GM19099 (cell line): ENCODE measurements around the gene ENO2.
A peak's percentile ranks its signal among the peaks of the same experiment; 100 is the strongest.

Experiments used
- POLR2A ChIP-seq: IDR thresholded peaks from 3 replicates; pipeline ENCODE4 v1.6.1; 2011; ENCODE audit warnings: low read depth; ENCODE audit not compliant: insufficient read length; ENCODE audit errors: extremely low read depth

ENO2 gene

DNA sequence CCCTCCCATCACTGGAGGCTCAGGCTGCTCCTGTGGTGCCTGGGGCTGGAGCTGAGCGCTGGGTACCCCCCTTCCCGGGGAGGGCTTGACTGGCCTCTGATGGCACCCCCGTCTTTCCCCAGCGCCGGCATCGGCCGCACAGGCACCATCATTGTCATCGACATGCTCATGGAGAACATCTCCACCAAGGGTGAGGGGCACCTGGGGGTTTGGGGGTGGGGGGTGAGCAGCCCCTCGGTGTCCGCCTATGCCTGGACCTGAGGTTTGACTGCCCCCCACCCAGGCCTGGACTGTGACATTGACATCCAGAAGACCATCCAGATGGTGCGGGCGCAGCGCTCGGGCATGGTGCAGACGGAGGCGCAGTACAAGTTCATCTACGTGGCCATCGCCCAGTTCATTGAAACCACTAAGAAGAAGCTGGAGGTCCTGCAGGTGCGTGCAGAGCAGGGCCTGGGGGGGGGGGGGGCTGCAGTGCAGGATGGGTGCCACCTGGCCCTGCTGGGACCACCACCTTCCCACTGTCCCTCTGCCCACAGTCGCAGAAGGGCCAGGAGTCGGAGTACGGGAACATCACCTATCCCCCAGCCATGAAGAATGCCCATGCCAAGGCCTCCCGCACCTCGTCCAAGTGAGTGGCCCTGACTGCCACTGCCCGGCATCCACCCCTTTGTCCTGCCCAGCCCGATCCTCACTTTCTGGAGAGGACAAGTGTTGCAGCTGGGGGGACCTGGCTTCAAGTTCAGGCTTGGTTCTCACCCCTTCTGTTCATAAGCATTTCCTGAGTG lies 45.6 kb downstream of the ENO2 start:
- no peak for TF ChIP-seq POLR2A

DNA sequence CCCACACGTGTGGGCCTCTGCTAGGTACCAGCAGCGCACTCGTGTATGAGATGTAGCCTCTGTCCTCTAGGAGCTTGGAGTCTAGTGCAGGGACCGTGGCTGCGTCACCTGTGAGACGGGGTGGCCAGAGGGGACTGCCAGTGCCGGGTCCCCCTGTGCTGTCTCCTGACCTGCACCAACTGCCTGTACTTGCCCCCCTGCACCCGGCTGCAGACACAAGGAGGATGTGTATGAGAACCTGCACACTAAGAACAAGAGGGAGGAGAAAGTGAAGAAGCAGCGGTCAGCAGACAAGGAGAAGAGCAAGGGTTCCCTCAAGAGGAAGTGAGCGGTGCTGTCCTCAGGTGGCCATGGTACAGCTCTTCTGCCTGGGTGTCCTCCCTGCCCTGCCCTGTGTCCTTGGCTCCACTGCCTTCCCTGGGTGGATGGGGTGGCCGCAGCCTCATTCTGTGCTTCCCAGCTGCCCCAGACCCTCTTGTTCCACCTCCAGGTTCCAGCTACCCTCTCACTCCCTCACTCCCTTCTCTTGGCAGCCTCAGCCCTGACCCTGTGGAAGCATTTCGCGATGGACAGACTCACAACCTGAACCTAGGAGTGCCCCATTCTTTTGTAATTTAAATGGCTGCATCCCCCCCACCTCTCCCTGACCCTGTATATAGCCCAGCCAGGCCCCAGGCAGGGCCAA lies 46.4 kb downstream of the ENO2 start:
- no peak for TF ChIP-seq POLR2A

- peak; percentile 16 for TF ChIP-seq POLR2A
Measured at GRCh38 chr12:6961278-6961694, 46.9 kb downstream of the ENO2 start.

- peak; percentile 26 for TF ChIP-seq POLR2A
Measured at GRCh38 chr12:6961695-6962284, 47.4 kb downstream of the ENO2 start.

DNA sequence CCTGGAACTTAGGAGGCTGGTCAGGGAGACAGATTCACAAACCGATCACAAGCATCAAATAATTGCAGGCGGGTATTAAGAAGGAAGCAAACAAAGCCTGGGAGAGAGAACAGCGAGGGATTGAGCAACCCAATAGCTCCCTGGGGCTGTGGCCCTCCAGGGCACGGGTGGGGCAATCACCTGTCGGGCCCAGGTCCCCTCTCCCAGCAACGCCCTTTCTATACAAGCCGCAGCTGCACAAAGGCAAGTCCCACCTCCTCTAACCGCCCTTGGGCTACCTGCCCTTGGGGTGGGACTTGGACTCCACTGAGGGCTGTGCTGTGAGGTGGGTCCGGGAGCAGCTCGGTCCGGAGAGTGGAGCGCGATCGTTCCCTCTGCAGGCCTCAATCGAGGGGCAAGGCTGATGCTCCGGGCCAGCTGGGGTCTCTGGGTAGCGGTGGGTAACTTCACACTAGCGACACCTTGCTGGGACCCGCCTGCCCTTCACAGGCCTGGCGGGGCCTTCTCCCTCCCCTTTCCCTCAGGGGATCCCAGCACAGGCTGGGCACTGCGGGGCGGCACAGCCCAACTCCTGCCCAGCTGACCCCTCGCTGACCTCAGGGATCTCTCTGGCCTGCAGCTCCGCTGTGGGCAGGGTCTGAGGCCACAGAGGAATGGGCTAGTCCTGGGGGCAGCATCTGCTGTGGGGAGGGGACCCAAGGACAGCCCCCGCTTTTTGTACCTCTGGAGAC lies 48.1 kb downstream of the ENO2 start:
- no peak for TF ChIP-seq POLR2A

DNA sequence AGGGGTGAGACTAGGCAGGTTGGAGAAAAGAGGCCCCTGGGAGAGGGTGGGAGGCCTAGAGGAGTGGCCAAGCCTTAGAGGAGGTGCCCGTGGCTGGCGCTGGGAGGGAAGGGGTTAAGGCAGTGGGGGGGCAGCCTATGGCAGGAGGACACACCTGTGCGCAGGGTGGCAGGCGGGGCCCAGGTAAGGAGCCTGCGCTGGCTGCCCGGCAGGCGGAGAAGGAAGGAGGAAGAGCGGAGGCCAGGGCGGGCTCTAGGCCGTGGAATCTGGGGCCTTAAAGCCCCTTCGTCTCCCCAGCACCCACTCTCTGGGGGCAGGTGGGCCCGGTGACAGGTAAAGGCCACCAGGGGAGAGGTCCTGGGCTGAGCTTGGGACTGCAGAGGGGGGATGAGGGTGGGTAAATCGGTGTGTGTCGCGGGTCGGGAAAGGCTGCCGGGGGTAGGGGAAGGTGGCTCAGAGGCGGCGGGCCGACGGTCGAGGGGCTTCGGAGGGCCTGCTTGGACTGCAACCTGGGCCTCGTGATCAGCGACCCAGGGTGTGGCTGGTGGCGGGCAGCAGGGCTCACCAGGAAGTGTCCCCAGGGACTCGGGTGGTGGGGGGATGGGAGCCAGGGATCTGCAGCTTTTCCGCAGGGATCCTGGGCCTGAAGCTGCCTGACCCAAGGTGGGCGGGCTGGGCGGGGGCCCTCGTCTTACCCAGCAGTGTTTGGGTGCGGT lies 48.8 kb downstream of the ENO2 start:
- TF ChIP-seq POLR2A, result no peak

DNA sequence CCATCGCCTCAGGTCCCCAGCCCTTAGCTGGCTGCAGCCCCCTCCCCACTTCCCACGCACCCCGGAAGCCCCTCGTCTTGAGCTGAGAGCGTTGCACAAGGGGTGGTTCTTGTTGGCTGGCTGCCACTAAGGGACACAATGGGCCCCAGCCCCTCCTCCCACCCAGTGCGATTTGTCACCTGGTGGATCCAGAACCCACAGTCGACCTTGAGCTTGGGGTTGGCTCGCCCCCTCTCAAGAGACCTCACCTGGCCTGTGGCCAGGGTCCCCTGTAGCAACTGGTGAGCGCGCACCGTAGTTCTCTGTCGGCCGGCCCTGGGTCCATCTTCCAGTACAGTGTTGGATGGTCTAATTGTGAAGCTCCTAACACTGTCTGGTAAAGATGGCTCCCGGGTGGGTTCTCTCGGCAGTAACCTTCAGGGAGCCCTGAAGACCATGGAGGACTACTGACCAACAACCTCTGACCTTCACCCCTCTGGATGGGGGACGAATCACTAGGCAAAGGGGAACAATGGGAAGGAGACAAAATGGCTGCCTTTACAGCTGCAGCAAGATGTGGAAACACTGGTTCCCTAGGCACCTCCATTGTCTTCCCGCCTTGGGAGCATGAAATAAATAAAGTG lies 49.5 kb downstream of the ENO2 start:
- TF ChIP-seq POLR2A, result no peak

DNA sequence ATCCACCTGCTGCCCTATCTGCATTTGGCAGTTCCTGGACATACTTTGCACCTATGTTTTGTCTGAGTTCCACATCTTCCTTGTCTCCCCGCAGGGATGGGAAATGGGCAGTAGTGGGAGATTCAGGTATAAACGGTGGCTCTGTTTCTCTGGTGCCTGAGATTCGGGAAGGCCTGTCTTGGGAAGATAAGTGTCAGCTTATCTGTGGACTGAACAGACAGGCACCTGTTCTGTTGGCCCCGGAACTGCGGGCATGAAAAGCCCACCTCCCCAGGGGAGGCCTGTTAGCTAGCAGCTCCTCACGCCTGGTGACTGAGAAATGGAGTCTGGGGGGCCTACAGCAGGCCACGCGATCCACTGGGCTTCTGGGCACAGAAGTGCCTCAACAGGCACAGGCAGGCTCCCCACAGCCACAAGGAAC lies 50.2 kb downstream of the ENO2 start:
- no peak for TF ChIP-seq POLR2A

GRCh38 chr12:6965026-6965661 lies 50.8 kb downstream of the ENO2 start:
- TF ChIP-seq POLR2A, result peak; percentile 13

- no peak for TF ChIP-seq POLR2A
Measured at GRCh38 chr12:6965714-6966113, 51.3 kb downstream of the ENO2 start.

DNA sequence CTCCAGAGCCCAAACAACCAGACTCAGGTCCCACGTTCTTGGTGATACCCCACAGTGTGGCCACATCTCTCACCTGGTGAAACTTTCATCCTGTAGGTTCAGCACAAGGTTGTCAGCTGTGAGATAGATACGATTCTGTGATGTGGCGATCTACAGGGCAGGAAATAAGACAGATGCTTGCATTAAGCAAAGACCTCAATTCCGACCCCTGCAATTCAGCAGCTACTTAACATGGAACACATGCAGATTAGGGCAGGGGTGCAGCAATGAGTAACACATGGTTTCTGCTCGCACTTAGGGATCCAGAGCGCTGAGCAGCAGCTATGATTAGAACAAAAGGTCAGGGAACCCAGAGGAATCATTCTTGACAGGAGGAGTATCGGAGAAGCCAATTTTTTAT lies 52.0 kb downstream of the ENO2 start:
- TF ChIP-seq POLR2A, result no peak

GRCh38 chr12:6967651-6968100 lies 53.3 kb downstream of the ENO2 start:
- TF ChIP-seq POLR2A, result no peak

- TF ChIP-seq POLR2A, result no peak
Measured at GRCh38 chr12:6968426-6968825, 54.0 kb downstream of the ENO2 start.

DNA sequence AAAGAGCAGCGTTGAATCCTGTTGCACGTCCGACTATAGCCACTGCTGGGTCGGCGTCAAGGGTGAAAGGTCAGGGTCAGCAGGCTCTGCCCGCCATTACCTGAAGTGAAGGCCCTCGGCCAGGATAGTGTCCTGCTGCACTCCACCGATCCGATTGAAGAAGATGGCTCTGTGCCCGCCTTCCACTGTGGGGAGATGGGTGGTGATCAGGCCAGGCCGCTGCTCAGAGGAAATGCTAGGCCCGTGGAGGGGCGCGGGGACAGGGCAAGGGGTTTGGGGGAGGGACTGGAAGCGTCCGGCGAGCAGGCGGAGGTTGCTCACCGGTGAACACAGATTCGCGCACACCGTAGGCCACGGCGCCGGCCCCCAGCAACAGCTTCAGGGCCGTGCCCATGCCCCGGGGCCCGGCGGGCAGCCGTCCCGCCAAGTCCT lies 55.7 kb downstream of the ENO2 start:
- no peak for TF ChIP-seq POLR2A
